Fibroblast of peridontal ligament (primary cell): ENCODE results near the gene PHLDB2.

Experiments
- DNase-seq: peaks from one replicate; pipeline ENCODE4 v3.0.0-alpha.2; 2010; ENCODE audit errors: extremely low read depth

Gene PHLDB2

GRCh38 chr3:111882799-111883198, 23.7 kb downstream of the PHLDB2 start:
- no peak for DNase-seq

- DNase-seq, result no peak
Measured at GRCh38 chr3:111884411-111885018, 25.4 kb downstream of the PHLDB2 start.

- no peak for DNase-seq
Measured at GRCh38 chr3:111885578-111885977, 26.5 kb downstream of the PHLDB2 start.

GRCh38 chr3:111890051-111890580, 31.1 kb downstream of the PHLDB2 start:
- no peak for DNase-seq

GRCh38 chr3:111892070-111892469, 33.0 kb downstream of the PHLDB2 start:
- DNase-seq, result no peak

GRCh38 chr3:111895071-111895470, 36.0 kb downstream of the PHLDB2 start:
- DNase-seq, result peak; percentile 70

DNA sequence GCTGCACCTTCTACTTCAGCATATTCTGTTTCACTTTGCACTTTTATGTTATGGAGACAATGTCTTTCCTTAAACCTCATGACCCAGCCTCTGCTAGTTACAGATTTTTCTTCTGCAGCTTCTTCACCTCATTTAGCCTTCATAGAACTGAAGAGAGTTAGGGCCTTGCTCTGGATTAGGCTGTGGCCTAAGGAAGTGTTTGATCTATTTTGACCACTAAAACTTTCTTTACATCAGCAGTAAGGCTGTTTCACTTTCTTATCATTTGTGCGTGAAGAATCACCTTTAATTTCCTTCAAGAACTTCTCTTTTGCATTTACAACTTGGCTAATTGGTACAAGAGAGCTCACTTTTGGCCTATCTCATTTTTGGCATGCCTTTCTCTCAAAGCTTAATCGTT, 40.9 kb downstream of the PHLDB2 start:
- DNase-seq, result no peak

GRCh38 chr3:111901637-111902036, 42.6 kb downstream of the PHLDB2 start:
- DNase-seq, result no peak

- DNase-seq, result no peak
Measured at GRCh38 chr3:111902534-111902933, 43.5 kb downstream of the PHLDB2 start.

GRCh38 chr3:111903067-111903511, 44.0 kb downstream of the PHLDB2 start:
- peak; percentile 50 for DNase-seq

DNA sequence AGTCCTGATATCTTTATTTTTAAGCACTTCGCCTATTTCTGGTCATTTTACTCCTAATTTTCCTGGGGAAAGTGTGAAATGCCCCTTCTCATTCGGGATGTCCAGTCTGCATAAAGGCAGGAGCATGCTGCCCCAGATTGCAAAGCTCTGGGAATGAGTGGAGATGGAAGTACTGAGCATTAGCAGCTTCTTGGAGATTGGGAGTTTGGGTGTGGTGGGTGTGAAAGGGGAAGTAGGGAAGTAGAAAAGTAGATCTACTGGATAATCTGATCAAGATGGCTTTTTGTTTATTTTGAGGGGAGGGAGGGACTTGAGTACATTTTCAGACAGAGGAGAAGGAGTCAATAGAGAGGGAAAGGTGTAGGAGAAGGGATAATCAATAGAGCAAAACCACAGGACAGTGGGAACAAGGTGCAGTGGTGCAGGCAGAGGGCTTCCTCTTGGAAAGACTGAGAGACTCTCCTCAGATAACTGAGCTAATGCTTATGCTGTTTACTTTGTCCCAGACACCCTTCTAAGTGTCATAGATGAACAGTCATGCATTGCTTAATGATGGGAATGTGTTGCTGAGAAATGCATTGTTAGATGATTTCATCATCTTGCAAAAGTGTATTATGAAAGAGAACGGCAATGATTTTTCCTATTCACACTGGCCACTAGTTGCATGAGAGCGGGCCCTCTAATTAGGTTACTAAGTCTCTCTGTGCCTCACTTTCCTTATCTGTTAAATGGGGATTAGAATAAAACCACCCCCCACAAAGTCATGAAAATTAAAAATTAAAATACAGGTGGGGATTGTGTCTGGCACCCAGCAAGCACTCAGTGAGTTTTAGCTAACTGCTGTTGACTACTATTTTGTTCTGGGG, 45.5 kb downstream of the PHLDB2 start:
- DNase-seq, result peak; percentile 89

GRCh38 chr3:111906656-111907055, 47.6 kb downstream of the PHLDB2 start:
- peak; percentile 44 for DNase-seq

- no peak for DNase-seq
Measured at GRCh38 chr3:111907151-111907550, 48.1 kb downstream of the PHLDB2 start.

- peak; percentile 81 for DNase-seq
Measured at GRCh38 chr3:111910806-111911205, 51.7 kb downstream of the PHLDB2 start.

GRCh38 chr3:111911446-111911845, 52.4 kb downstream of the PHLDB2 start:
- DNase-seq, result no peak

GRCh38 chr3:111913163-111913763, 54.2 kb downstream of the PHLDB2 start:
- DNase-seq, result no peak

DNA sequence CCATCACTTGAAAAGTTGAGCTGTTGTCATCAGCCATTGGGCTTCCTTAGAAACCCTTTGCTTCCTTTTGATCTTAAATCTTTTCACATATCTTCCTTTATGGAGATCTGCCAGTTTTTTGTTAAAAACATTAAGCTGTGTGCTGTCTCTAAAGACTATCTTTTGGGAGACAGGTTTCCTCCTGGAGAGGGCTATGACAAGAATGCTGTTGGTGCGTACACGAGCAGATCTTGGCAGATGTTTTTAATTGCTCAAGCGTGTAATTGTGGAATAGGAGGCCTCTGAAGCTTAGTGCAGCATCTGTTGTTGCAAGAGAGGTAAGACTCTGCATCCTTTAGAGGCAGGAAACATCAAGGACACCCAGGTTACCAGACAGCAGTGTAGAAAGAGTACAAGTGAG, 56.8 kb downstream of the PHLDB2 start:
- DNase-seq, result no peak

GRCh38 chr3:111917300-111917699, 58.2 kb downstream of the PHLDB2 start:
- DNase-seq, result no peak

DNA sequence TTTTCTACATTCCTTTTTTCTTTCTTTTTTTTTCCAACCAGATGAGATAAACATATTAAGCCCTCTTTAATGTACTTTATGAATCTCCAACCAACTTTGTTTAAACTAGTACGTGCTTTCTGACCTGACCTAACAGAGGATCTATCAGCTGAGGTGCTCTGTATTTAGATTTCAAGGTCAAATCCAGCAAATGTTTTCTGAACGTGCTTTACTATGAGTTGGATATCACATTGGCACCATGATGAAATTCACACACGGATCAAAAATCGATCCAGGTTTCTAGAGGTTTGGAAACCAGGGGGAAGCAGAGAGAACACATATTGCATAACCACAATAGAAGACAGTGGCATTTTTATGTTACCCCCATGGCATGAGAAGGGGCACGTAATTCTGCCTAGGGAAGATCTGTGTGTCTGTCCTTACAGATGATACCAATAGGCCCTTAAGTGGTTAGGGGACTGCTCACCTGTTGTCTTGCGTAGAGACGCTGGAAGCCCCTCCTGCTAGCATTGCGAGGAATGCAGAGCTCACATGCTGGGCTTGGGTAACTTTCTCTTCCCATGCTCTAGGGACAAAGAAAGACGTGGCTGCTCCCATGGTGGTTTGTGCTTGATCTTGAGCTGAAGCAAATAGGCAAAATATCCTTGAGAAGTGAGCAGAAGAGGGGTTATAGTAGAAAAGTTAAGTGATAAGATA, 60.5 kb downstream of the PHLDB2 start:
- DNase-seq, result no peak

DNA sequence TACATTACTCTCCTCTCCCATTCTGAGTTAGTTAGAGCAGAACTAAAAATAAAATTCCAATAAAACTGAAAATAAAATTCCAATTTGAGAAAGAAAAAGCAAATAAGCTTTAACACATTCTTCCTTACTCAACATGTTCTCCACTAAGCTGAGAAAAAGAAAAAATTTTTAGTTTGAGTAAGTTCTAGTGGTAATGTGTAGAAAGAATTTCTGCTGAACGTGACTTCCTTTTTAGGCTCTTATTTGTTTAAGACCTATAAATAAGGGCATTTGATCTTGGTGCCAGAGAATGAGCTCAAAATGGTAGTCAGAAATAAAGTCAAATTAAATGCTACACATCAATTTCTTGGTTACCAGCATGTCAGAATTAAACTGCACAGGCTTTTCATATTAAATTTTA, 62.1 kb downstream of the PHLDB2 start:
- DNase-seq, result no peak

DNA sequence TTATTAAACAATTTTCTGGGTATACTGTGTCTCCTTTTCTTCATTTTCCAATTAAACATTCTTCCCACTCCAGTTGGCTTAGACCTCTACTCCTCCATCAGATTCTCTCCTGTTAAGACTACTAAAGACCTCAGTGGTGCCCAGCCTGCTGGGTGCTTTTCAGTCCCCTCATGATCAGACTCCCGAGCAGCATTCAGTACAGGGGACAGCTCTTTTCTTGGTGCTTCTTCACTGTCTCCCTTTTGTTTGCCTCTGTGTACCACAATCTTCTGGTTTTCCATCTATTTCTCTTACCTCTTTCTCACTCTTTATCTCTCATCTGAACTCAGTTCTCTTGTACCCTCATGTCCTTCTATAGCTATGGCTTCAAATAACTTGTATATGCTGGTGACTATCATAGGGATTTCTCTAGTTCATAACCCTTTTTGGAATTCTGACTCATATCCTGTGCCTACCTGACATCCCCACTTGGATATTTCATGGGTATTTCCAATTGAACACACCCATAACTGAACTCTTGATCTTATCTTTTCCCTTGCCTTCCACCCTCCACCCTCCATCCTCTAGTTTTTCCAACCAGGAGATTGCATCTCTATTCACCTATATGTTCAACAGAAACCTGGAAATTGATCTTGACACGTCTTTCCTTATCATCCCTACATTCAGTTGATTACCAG, 64.2 kb downstream of the PHLDB2 start:
- no peak for DNase-seq
